H9 (cell line): ENCODE results near the gene MAPKAP1. TPM values are rescaled to one million over a fixed set of nuclear protein-coding genes. Genes with fewer than 3 reads are reported as not detected.

Experiments
- DNase-seq: peaks from one replicate; pipeline ENCODE4 v3.0.0-alpha.2; 2017
- H2AFZ ChIP-seq: one replicate; pipeline ENCODE4 v1.6.1; 2013; ENCODE audit warnings: mild to moderate bottlenecking, low read length, control low read depth, moderate library complexity
- H2AK5ac ChIP-seq: 2 replicates; pipeline ENCODE4 v1.6.1; 2013; ENCODE audit warnings: low read length, control low read depth, mixed read lengths; ENCODE audit not compliant: insufficient read length
- H2BK120ac ChIP-seq: one replicate; pipeline ENCODE4 v1.6.1; 2013; ENCODE audit warnings: low read depth, mild to moderate bottlenecking, low read length, control low read depth, inconsistent platforms; ENCODE audit not compliant: poor library complexity, severe bottlenecking
- H2BK12ac ChIP-seq: 2 replicates; pipeline ENCODE4 v1.6.1; 2013; ENCODE audit warnings: low read length, control low read depth, mixed read lengths, low read depth; ENCODE audit not compliant: insufficient read length
- H2BK15ac ChIP-seq: 2 replicates; pipeline ENCODE4 v1.6.1; 2013; ENCODE audit warnings: low read depth, low read length, control low read depth
- H2BK20ac ChIP-seq: one replicate; pipeline ENCODE4 v1.6.1; 2013; ENCODE audit warnings: low read depth, mild to moderate bottlenecking, low read length, control low read depth, inconsistent platforms; ENCODE audit not compliant: poor library complexity, severe bottlenecking
- H2BK5ac ChIP-seq: 2 replicates; pipeline ENCODE4 v1.6.1; 2013; ENCODE audit warnings: low read length, control low read depth, mixed read lengths; ENCODE audit not compliant: insufficient read length
- H3K14ac ChIP-seq: 2 replicates; pipeline ENCODE4 v1.6.1; 2013; ENCODE audit warnings: low read length, control low read depth; ENCODE audit not compliant: insufficient read depth
- H3K18ac ChIP-seq: 2 replicates; pipeline ENCODE4 v1.6.1; 2013; ENCODE audit warnings: low read depth, mild to moderate bottlenecking, mixed read lengths, low read length, control low read depth; ENCODE audit not compliant: insufficient read length
- H3K23ac ChIP-seq: 2 replicates; pipeline ENCODE4 v1.6.1; 2013; ENCODE audit warnings: low read length, control low read depth, mixed read lengths, low read depth; ENCODE audit not compliant: insufficient read length
- H3K23me2 ChIP-seq: 2 replicates; pipeline ENCODE4 v1.6.1; 2013; ENCODE audit warnings: low read depth, mild to moderate bottlenecking, mixed read lengths, low read length, control low read depth; ENCODE audit not compliant: insufficient read length, poor library complexity, severe bottlenecking
- H3K27ac ChIP-seq: 2 replicates; pipeline ENCODE4 v1.5.1; 2013; ENCODE audit warnings: low read length, control low read depth, mixed read lengths, low read depth; ENCODE audit not compliant: insufficient read length
- H3K27me3 ChIP-seq: 2 replicates; pipeline ENCODE4 v1.6.1; 2013; ENCODE audit warnings: low read length, control low read depth, inconsistent platforms; ENCODE audit not compliant: insufficient read depth
- H3K4ac ChIP-seq: 2 replicates; pipeline ENCODE4 v1.6.1; 2013; ENCODE audit warnings: low read depth, mild to moderate bottlenecking, control low read depth, inconsistent platforms, low read length, moderate library complexity
- H3K4me1 ChIP-seq: 2 replicates; pipeline ENCODE4 v1.6.1; 2013; ENCODE audit warnings: low read length, control low read depth, inconsistent platforms; ENCODE audit not compliant: insufficient read depth
- H3K4me2 ChIP-seq: 2 replicates; pipeline ENCODE4 v1.6.1; 2013; ENCODE audit warnings: low read length, control low read depth, mixed read lengths; ENCODE audit not compliant: insufficient read length, insufficient read depth
- H3K56ac ChIP-seq: 2 replicates; pipeline ENCODE4 v1.6.1; 2013; ENCODE audit warnings: low read depth, mild to moderate bottlenecking, mixed read lengths, low read length, control low read depth; ENCODE audit not compliant: insufficient read length
- H3K79me1 ChIP-seq: 2 replicates; pipeline ENCODE4 v1.6.1; 2013; ENCODE audit warnings: low read depth, mild to moderate bottlenecking, moderate library complexity, low read length, control low read depth, inconsistent platforms; ENCODE audit not compliant: insufficient read depth, poor library complexity, severe bottlenecking
- H3K79me2 ChIP-seq: 2 replicates; pipeline ENCODE4 v1.6.1; 2013; ENCODE audit warnings: low read length, control low read depth, inconsistent platforms; ENCODE audit not compliant: insufficient read depth
- H3K9ac ChIP-seq: 2 replicates; pipeline ENCODE4 v1.6.1; 2013; ENCODE audit warnings: low read length, control low read depth, mixed read lengths; ENCODE audit not compliant: insufficient read length; ENCODE audit errors: extremely low read depth
- H3K9me3 ChIP-seq: one replicate; pipeline ENCODE4 v1.6.1; 2013; ENCODE audit warnings: low read depth, low read length, inconsistent platforms; ENCODE audit not compliant: control insufficient read depth
- H3T11ph ChIP-seq: one replicate; pipeline ENCODE4 v1.6.1; 2013; ENCODE audit warnings: mild to moderate bottlenecking, low read length, control low read depth, inconsistent platforms
- H4K20me1 ChIP-seq: one replicate; pipeline ENCODE4 v1.6.1; 2013; ENCODE audit not compliant: control insufficient read depth, insufficient read length, insufficient read depth
- H4K5ac ChIP-seq: 2 replicates; pipeline ENCODE4 v1.6.1; 2013; ENCODE audit warnings: low read depth, mild to moderate bottlenecking, mixed read lengths, low read length, control low read depth; ENCODE audit not compliant: insufficient read length
- H4K8ac ChIP-seq: replicated peaks from 2 replicates; pipeline ENCODE4 v1.6.1; 2013; ENCODE audit warnings: low read length, control low read depth, mixed read lengths, low read depth; ENCODE audit not compliant: insufficient read length
- H4K91ac ChIP-seq: 2 replicates; pipeline ENCODE4 v1.6.1; 2013; ENCODE audit warnings: low read depth, mild to moderate bottlenecking, moderate library complexity, mixed read lengths, low read length, control low read depth; ENCODE audit not compliant: insufficient read length
- H3K27ac Mint-ChIP-seq, 3 experiments: 2 replicates in 2 of 3; 3 replicates in 1 of 3; pipeline ENCODE4 v1.8.0; 2020 to 2021; ENCODE audit warnings: mixed read lengths in 3 of 3, mild to moderate bottlenecking in 1 of 3, moderate library complexity in 1 of 3
- H3K27me3 Mint-ChIP-seq: 2 replicates; pipeline ENCODE4 v1.8.0; 2021; ENCODE audit warnings: low read depth, mild to moderate bottlenecking, moderate library complexity, mixed read lengths
- H3K36me3 Mint-ChIP-seq, 3 experiments: 2 replicates in 2 of 3; 3 replicates in 1 of 3; pipeline ENCODE4 v1.8.0; 2020 to 2021; ENCODE audit warnings: low read depth in 3 of 3, mixed read lengths in 3 of 3; ENCODE audit not compliant: insufficient read depth in 1 of 3
- H3K4me1 Mint-ChIP-seq, 2 experiments: 2 replicates each; pipeline ENCODE4 v1.8.0; 2020; ENCODE audit warnings: mixed read lengths in 2 of 2
- H3K4me3 Mint-ChIP-seq, 2 experiments: 2 replicates in 1 of 2; 3 replicates in 1 of 2; pipeline ENCODE4 v1.8.0; 2020 to 2021; ENCODE audit warnings: mild to moderate bottlenecking in 2 of 2, mixed read lengths in 2 of 2, moderate library complexity in 1 of 2
- H3K9me3 Mint-ChIP-seq, 2 experiments: 2 replicates in 1 of 2; 3 replicates in 1 of 2; pipeline ENCODE4 v1.8.0; 2020; ENCODE audit warnings: mild to moderate bottlenecking in 2 of 2, mixed read lengths in 2 of 2, moderate library complexity in 1 of 2
- WGBS: extraction: QIAGEN DNeasy Blood & Tissue Kit; methylation state at CpG from one replicate; pipeline ENCODE4 v1.1.7; 2013; ENCODE audit warnings: missing lambda C conversion rate, low lambda C conversion rate, mixed read lengths; ENCODE audit not compliant: insufficient read length; ENCODE audit errors: extremely low coverage; 5-methylcytosine and 5-hydroxymethylcytosine counted together
- total RNA-seq: library from RNA; stranded (reverse); gene quantifications from 2 replicates; pipeline ENCODE4 v1.2.1, GENCODE V29; 2021
- TF ChIP-seq, protein P1 (sequence below): fragments of 200-600 bp; sonication (generic); conservative IDR thresholded peaks from 3 replicates; pipeline ENCODE4 v1.8.0; 2021; ENCODE audit warnings: antibody characterized with exemption, mild to moderate bottlenecking

MAPKAP1 gene
- total RNA-seq, 1 experiment from 2014 or later = 97.0 TPM

DNA sequence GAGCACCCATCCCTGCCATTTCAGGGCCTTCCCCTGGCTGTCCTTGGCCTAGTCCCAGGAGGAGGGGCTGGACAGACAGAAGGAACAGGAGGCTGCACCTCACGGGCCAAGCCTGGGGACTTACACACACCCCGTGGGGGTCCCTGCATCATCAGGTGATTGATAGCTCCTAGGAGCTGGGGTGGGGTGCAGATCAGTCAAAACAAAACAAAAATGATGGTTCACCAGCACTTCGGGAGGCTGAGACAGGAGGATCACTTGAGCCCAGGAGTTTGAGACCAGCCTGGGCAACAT is 276.0 kb downstream of the MAPKAP1 start:
- H2AFZ ChIP-seq = no peak overlapping the region
- H4K91ac ChIP-seq = no peak overlapping the region
- no peak overlapping the region for H3K27ac ChIP-seq
- no peak overlapping the region for H2BK20ac ChIP-seq
- WGBS = no CpG with 5 or more reads among the region's 3 CpGs
- H3K9me3 Mint-ChIP-seq = no peaks in the 10 kb centered on the region
- H2AK5ac ChIP-seq = no peak overlapping the region
- H3K9me3 ChIP-seq = no peaks in the 10 kb centered on the region
- H3K27me3 ChIP-seq = no peaks in the 10 kb centered on the region
- peaks cover 6 to 14% of the 10 kb centered on the region in 2 experiments for H3K4me1 Mint-ChIP-seq
- no peak overlapping the region for H3K9ac ChIP-seq
- no peak overlapping the region for H2BK5ac ChIP-seq
- H3K27me3 Mint-ChIP-seq = no peaks in the 10 kb centered on the region
- no peak overlapping the region for H3K56ac ChIP-seq
- no peaks in the 10 kb centered on the region for H3K79me2 ChIP-seq
- no peak overlapping the region for H3K14ac ChIP-seq
- no peak overlapping the region for H3T11ph ChIP-seq
- H4K8ac ChIP-seq = no peak overlapping the region
- no peak overlapping the region for H3K23ac ChIP-seq
- H2BK12ac ChIP-seq = no peak overlapping the region
- no peaks in the 10 kb centered on the region for H4K20me1 ChIP-seq
- H3K4me2 ChIP-seq = no peak overlapping the region
- H4K5ac ChIP-seq = no peak overlapping the region
- no peak overlapping the region for H3K4me3 Mint-ChIP-seq
- no peak overlapping the region for H3K4ac ChIP-seq
- TF ChIP-seq, protein P1, sequence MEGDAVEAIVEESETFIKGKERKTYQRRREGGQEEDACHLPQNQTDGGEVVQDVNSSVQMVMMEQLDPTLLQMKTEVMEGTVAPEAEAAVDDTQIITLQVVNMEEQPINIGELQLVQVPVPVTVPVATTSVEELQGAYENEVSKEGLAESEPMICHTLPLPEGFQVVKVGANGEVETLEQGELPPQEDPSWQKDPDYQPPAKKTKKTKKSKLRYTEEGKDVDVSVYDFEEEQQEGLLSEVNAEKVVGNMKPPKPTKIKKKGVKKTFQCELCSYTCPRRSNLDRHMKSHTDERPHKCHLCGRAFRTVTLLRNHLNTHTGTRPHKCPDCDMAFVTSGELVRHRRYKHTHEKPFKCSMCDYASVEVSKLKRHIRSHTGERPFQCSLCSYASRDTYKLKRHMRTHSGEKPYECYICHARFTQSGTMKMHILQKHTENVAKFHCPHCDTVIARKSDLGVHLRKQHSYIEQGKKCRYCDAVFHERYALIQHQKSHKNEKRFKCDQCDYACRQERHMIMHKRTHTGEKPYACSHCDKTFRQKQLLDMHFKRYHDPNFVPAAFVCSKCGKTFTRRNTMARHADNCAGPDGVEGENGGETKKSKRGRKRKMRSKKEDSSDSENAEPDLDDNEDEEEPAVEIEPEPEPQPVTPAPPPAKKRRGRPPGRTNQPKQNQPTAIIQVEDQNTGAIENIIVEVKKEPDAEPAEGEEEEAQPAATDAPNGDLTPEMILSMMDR = no peak
- no peaks in the 10 kb centered on the region for H3K36me3 Mint-ChIP-seq
- no peak overlapping the region for H3K18ac ChIP-seq
- H3K27ac Mint-ChIP-seq = no peak overlapping the region
- no peak for DNase-seq
- H2BK120ac ChIP-seq = no peak overlapping the region
- no peaks in the 10 kb centered on the region for H3K79me1 ChIP-seq
- H3K23me2 ChIP-seq = peaks cover 2% of the 10 kb centered on the region
- H3K4me1 ChIP-seq = no peaks in the 10 kb centered on the region; the same call in 1 of the 2 replicates
- H2BK15ac ChIP-seq = no peak overlapping the region
